ENCODE measurements around the gene MRM3. TPM values are rescaled to one million over a fixed set of nuclear protein-coding genes. Genes with fewer than 3 reads are reported as not detected.

MRM3 gene
- total RNA-seq, 1 donor from 2014 or later, result 8.3 TPM

- H3K4me2 ChIP-seq (ENCODE audit: low read length), result no peak overlapping the region
- Mint-ChIP-seq H3K4me1 (ENCODE audit: low read depth, unreplicated experiment) (peaks cover 2% of the 10 kb centered on the region), H3K27ac (ENCODE audit: unreplicated experiment) (no peak overlapping the region), H3K36me3 (ENCODE audit: low read depth, unreplicated experiment) (peaks cover 21% of the 10 kb centered on the region), H3K9me3 (ENCODE audit: unreplicated experiment) (no peaks in the 10 kb centered on the region), H3K4me3 (ENCODE audit: unreplicated experiment) (no peak overlapping the region), H3K27me3 (ENCODE audit: low read depth, unreplicated experiment) (no peaks in the 10 kb centered on the region)
- peaks cover 16% of the 10 kb centered on the region for H3K36me3 ChIP-seq (ENCODE audit: insufficient read depth, low read length)
- H3K4me1 ChIP-seq (ENCODE audit: insufficient read depth, low read length), result no peaks in the 10 kb centered on the region
- peaks cover 14% of the 10 kb centered on the region for H3K79me2 ChIP-seq (ENCODE audit: insufficient read depth, low read length)
- H3K27me3 ChIP-seq (ENCODE audit: insufficient read depth, low read length), result no peaks in the 10 kb centered on the region
- DNase-seq (ENCODE audit: low read depth) (no peak), FAIRE-seq (no peak)
- TF ChIP-seq CTCF (IDR thresholded peaks at IDR 0.05; ENCODE audit: insufficient read depth, low read depth, low read length) (no peak), EZH2 (IDR thresholded peaks at IDR 0.05; ENCODE audit: insufficient read depth, low read length) (no peak)
- no peak overlapping the region for H3K9ac ChIP-seq (ENCODE audit: low read length)
- peaks cover 50% of the 10 kb centered on the region for H4K20me1 ChIP-seq (ENCODE audit: insufficient read depth, low read length)
- H3K4me3 ChIP-seq (ENCODE audit: insufficient read depth, low read depth, low read length), result no peak overlapping the region
- H3K27ac ChIP-seq (ENCODE audit: low read depth, low read length), result no peak overlapping the region
- H3K9me3 ChIP-seq (ENCODE audit: insufficient read depth, low read depth, low read length), result no peaks in the 10 kb centered on the region
- no peak overlapping the region for H2AFZ ChIP-seq (ENCODE audit: low read depth, low read length)
Observed at GRCh38 chr17:811051-811784, 29.1 kb downstream of the MRM3 start.

GRCh38 chr17:812638-813204 lies 30.6 kb downstream of the MRM3 start:
- no peaks in the 10 kb centered on the region for H3K9me3 ChIP-seq (ENCODE audit: insufficient read depth, low read depth, low read length)
- no peak overlapping the region for H3K9ac ChIP-seq (ENCODE audit: low read length)
- Mint-ChIP-seq H3K36me3 (ENCODE audit: low read depth, unreplicated experiment) (peaks cover 22% of the 10 kb centered on the region), H3K27me3 (ENCODE audit: low read depth, unreplicated experiment) (no peaks in the 10 kb centered on the region), H3K9me3 (ENCODE audit: unreplicated experiment) (no peaks in the 10 kb centered on the region), H3K4me3 (ENCODE audit: unreplicated experiment) (no peak overlapping the region), H3K4me1 (ENCODE audit: low read depth, unreplicated experiment) (peaks cover 2% of the 10 kb centered on the region), H3K27ac (ENCODE audit: unreplicated experiment) (no peak overlapping the region)
- no peaks in the 10 kb centered on the region for H3K4me1 ChIP-seq (ENCODE audit: insufficient read depth, low read length)
- DNase-seq (ENCODE audit: low read depth), result no peak
- peaks cover 38% of the 10 kb centered on the region for H4K20me1 ChIP-seq (ENCODE audit: insufficient read depth, low read length)
- no peak overlapping the region for H2AFZ ChIP-seq (ENCODE audit: low read depth, low read length)
- peaks cover 14% of the 10 kb centered on the region for H3K79me2 ChIP-seq (ENCODE audit: insufficient read depth, low read length)
- H3K4me2 ChIP-seq (ENCODE audit: low read length), result no peak overlapping the region
- H3K27ac ChIP-seq (ENCODE audit: low read depth, low read length), result no peak overlapping the region
- H3K36me3 ChIP-seq (ENCODE audit: insufficient read depth, low read length), result peaks cover 16% of the 10 kb centered on the region
- no peaks in the 10 kb centered on the region for H3K27me3 ChIP-seq (ENCODE audit: insufficient read depth, low read length)
- no peak overlapping the region for H3K4me3 ChIP-seq (ENCODE audit: insufficient read depth, low read depth, low read length)
- no peak for TF ChIP-seq EZH2 (IDR thresholded peaks at IDR 0.05; ENCODE audit: insufficient read depth, low read length)
- no peak for TF ChIP-seq CTCF (IDR thresholded peaks at IDR 0.05; ENCODE audit: insufficient read depth, low read depth, low read length)
- no peak for FAIRE-seq

GRCh38 chr17:814371-814770 lies 32.2 kb downstream of the MRM3 start:
- peaks cover 2% of the 10 kb centered on the region for H3K4me1 Mint-ChIP-seq (ENCODE audit: low read depth, unreplicated experiment)

More at GRCh38 chr17:814371-814770, 32.2 kb downstream of the MRM3 start:
- no peaks in the 10 kb centered on the region for H3K9me3 ChIP-seq (ENCODE audit: insufficient read depth, low read depth, low read length)
- no peak for FAIRE-seq
- Mint-ChIP-seq H3K4me3 (ENCODE audit: unreplicated experiment) (no peak overlapping the region), H3K27me3 (ENCODE audit: low read depth, unreplicated experiment) (no peaks in the 10 kb centered on the region), H3K36me3 (ENCODE audit: low read depth, unreplicated experiment) (peaks cover 26% of the 10 kb centered on the region), H3K9me3 (ENCODE audit: unreplicated experiment) (no peaks in the 10 kb centered on the region), H3K27ac (ENCODE audit: unreplicated experiment) (no peak overlapping the region)
- H3K79me2 ChIP-seq (ENCODE audit: insufficient read depth, low read length), result peaks cover 14% of the 10 kb centered on the region
- H3K27me3 ChIP-seq (ENCODE audit: insufficient read depth, low read length), result no peaks in the 10 kb centered on the region
- TF ChIP-seq CTCF (IDR thresholded peaks at IDR 0.05; ENCODE audit: insufficient read depth, low read depth, low read length) (no peak), EZH2 (IDR thresholded peaks at IDR 0.05; ENCODE audit: insufficient read depth, low read length) (no peak)
- H2AFZ ChIP-seq (ENCODE audit: low read depth, low read length), result no peak overlapping the region
- DNase-seq (ENCODE audit: low read depth), result no peak
- peaks cover 16% of the 10 kb centered on the region for H3K36me3 ChIP-seq (ENCODE audit: insufficient read depth, low read length)
- no peak overlapping the region for H3K4me3 ChIP-seq (ENCODE audit: insufficient read depth, low read depth, low read length)
- H3K27ac ChIP-seq (ENCODE audit: low read depth, low read length), result no peak overlapping the region
- H3K9ac ChIP-seq (ENCODE audit: low read length), result no peak overlapping the region
- H3K4me1 ChIP-seq (ENCODE audit: insufficient read depth, low read length), result no peaks in the 10 kb centered on the region
- peaks cover 28% of the 10 kb centered on the region for H4K20me1 ChIP-seq (ENCODE audit: insufficient read depth, low read length)
- no peak overlapping the region for H3K4me2 ChIP-seq (ENCODE audit: low read length)
